Middle frontal gyrus (tissue), 1 donor: Measurements from ENCODE around the gene C1orf141.
"Not testable (repeated sequence)": the region's sequence is repeated elsewhere in the genome, so short reads cannot be mapped to it uniquely, and the experiment has no call there.

Experiments used
- DNase-seq: peaks from one replicate; pipeline ENCODE4 v3.0.0-alpha.2; 2015; ENCODE audit warnings: low spot score; ENCODE audit errors: extremely low spot score

C1orf141 gene

DNA sequence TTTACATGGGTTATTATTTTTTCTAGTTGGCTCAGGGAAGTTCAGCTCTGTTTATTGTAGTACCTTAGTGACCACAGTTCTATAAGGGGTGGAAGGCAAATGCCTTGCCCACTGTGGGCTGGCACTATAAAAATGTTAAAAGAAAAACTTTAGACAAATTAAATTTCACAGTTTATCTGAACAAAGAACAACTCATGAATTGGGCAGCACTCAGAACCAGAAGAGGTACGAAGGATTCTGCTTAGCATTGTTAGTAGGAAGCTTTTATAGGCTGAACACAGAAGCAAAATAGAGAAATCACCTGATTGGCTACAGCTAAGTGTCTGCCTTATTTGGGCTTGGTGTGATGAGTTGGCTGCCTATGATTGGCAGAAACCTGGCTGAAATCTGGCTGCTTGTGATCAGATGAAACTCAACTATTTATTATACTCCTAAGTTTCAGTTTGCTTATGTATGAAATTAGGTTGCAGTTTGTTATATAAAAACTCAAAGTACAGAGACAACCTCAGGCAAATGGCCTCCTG lies 45.0 kb downstream of the C1orf141 start:
- no peak for DNase-seq

DNA sequence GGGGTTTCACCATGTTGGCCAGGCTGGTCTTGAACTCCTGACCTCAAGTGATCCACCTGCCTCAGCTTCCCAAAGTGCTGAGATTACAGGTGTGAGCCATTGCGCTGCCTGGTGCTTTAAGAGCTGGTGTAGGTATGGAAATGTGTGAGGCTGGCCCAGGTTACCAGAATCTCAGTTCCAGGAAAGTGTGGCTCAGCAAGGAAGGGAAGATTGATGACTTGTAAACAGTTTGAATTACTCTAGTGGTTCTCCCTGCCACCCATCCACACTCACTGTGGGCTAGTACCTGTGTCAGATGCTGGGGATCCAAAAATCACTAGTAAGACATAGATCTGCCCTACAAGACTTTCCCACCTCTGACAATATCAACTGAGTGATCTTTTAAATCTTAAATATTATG lies 46.3 kb downstream of the C1orf141 start:
- no peak for DNase-seq

DNA sequence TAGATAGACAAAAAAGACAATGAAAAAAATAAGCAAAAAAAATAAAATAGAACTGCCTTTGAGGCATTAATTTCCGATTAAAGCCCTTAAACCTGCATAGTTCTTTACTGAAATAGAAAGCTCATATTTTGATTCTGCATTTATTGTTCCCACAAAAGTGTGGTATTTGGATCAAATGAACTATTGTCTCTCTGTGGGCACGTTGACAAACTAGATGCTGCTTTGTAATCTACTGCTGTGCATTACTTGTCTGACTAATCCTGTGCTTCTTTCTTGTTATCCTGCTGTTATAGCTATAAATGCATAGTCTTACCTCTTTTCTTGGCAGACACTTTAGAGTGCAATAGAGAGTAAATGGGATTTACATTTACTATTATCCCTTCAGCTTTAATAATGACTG lies 49.4 kb downstream of the C1orf141 start:
- DNase-seq: no peak

DNA sequence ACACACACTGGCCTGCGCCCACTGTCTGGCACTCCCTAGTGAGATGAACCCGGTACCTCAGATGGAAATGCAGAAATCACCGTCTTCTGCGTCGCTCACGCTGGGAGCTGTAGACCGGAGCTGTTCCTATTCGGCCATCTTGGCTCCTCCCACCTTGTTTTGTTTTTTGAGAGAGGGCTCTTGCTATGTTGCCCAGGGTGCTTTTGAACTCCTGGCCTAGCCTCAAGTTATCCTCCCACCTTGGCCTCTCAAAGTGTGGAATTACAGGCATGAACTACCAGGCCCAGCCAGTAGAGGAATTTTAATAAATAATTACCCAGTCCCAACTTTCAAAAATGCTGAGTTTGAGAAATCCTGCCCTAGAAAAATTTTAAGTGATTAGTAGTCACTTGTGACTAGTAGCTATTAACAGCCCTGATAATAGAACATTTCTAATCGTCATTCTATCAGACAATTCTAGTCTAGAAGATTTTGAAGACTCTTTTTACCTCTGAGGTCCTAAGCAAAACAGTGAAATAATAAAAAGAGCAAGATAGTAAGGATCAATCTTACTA lies 49.9 kb downstream of the C1orf141 start:
- DNase-seq: no peak

DNA sequence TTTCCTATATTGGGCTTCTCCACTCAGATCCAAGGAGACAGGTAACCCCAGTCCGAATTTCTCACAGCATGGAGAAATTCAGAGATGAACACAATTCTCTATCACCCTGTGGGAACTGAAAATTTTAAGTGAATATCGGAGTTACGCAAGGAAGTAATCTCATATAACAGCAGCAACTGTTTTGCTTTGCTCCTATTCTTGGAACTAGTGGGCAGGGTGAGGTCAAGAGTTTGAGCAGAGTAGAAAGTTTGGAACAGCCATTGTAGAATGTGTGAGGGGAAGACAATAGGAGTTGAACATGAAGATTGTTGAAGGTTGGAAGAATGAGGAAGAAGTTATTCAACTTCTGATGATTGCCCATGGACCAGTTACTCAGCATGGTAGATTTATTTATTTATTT lies 56.5 kb downstream of the C1orf141 start:
- no peak for DNase-seq

DNA sequence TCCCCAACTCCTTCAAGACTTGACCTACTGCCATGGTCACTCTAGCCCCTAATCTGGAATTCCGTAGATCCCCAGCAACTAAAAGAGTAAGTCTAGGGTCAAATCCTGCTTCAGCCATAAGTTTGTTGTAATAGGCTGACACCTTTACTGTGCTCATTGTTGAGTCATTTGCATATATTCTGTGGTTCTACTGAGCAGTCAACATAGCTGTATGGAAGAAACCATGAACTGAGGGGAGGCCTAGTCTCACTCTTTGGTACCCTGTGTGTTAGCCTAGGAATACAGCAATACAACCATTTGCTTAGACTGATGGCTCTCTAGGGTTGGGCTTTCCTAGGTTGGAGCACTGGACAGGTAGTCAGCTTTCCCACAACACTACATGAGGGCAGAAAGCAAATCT lies 57.2 kb downstream of the C1orf141 start:
- DNase-seq: no peak

DNA sequence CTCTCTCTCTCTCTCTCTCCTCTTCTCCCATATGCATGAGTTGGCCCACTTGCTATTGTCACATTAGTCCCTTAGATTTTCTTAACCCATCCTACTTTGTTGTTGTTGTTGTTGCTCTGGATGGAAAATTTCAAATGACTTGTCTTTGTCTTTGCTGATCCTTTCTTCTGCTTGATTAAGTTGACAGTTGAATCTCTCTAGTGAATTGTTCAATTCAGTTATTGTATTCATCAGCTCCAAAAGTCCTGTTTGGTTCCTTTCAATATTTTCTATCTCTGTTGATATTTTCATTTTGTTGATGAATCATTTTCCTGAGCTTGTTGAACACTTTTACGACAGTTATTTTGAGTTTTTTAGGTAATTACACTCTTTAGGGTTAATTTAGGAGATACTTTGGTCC lies 62.0 kb downstream of the C1orf141 start:
- DNase-seq: no peak

DNA sequence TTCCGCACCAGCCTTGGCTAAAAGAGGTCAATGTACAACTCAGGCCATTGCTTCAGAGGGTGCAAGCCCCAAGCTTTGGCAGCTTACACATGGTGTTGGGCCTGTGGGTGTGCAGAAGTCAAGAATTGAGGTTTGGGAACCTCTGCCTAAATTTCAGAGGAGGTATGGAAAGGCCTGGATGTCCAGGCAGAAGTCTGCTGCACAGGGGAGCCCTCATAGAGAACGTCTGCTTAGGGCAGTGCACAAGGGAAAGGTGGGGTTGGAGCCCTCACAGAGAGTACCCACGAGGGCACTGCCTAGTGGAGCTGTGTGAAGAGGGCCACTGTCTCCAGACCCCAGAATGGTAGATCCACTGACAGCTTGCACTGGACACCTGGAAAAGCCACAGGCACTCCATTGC lies 67.1 kb downstream of the C1orf141 start:
- not testable (repeated sequence) for DNase-seq

DNA sequence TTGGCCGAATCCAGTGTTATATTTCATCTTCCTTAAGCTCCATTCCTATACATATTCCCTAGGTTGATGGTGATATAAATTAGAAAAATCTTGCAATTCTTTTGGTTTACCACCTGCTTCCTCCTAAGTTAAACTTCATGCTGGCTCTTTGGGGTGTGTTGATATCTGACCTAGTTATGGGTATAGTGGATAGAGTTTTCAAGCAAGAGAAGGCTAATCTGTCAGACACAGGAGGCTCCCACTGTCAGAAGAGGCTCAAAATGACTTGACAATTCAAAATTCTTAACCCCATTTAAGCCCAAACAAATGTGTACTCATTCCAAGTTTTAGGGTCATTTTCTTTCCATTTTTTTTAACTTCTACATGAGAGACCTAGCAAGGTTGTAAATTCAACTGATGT lies 72.4 kb downstream of the C1orf141 start:
- DNase-seq: no peak

DNA sequence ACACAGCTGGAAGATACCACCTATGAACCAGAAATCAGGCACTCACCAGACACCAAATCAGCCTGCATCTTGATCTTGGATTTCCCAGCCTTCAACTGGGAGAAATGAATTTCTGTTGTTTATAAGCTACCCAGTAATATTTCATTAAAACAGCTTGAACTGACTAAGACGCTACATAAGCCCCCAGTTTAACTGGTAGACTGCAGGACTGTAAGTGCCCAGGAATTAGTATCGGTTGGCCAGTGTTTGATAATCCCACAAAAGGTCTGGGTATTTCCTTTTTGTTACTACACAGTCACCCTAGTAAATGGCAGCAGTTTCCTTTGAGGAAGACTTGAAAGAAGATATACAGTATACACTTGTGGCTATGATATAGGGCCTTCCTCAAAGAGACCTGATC lies 73.5 kb downstream of the C1orf141 start:
- no peak for DNase-seq

DNA sequence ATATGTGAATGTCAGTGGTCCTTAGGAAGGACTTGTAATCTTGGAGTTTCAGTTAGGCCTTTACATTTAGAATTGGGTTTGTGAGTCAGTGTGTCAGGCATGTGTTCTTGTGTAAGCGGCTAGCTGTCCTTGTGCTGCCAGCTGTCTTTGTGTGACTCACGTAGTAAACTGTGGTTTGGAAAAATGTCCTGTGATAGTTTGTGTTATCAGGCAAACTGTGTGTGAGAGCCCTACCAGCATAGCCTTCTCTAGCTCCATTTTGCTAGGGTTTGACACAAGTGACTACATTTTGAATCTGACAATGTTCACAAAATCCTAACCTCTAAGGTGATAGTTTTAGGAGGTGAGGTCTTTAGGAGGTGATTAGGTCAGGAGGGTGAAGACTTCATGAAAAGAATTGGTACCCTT lies 74.0 kb downstream of the C1orf141 start:
- no peak for DNase-seq

DNA sequence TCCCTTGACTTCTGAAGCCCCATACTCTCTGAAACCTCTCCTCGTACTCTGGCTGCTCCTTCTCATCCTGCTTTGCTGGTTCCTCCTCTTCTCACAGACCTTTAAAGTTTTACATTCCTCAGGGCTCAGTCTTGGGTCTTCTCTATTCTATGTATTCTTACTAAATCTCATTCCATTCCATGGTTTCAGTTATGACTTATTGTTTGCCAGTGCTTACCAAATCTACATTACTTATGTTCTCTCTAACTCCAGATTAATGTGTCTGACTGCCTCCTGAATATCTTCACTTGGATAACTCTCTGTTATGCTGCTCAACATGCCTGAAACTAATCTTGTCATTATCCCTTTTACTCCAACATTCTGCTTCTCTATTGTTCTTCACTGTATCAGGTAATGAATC lies 75.4 kb downstream of the C1orf141 start:
- DNase-seq: no peak

DNA sequence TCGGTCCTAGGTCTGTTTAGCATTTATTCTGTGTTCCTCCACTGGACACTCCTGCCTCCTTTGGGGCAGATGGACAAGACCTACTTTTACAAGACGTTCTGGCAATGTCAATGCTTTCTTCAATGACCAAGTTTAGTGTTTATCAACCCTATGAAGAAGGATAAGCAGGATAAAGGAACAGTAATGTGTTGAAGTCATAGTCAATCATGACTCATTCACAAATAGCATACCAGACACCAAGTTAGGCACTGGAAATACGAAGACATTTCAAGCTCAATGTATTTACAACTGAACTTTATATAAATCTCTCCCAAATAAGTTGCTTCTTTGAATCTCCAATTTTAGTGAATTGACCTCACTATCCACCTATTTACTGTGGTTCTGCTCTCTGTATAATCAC lies 76.0 kb downstream of the C1orf141 start:
- DNase-seq: no peak

DNA sequence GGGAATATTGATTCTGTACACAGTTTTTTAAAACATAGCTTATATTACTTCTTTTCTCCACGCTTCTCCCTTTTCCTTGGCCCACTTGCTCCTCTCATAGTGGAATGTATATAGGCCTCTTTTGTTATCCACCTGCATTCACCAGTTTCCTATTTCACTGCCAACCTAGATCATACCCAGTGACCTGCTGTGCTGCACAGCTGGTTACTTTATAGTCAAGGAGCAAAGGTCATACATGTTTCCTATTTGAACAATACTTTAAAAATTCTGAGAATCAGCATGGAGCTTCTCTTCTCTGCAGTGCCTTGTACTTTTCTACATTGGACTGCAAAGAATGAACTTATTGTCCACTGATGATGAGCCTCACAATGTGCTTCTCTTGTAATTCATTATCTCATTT lies 76.5 kb downstream of the C1orf141 start:
- DNase-seq: no peak

DNA sequence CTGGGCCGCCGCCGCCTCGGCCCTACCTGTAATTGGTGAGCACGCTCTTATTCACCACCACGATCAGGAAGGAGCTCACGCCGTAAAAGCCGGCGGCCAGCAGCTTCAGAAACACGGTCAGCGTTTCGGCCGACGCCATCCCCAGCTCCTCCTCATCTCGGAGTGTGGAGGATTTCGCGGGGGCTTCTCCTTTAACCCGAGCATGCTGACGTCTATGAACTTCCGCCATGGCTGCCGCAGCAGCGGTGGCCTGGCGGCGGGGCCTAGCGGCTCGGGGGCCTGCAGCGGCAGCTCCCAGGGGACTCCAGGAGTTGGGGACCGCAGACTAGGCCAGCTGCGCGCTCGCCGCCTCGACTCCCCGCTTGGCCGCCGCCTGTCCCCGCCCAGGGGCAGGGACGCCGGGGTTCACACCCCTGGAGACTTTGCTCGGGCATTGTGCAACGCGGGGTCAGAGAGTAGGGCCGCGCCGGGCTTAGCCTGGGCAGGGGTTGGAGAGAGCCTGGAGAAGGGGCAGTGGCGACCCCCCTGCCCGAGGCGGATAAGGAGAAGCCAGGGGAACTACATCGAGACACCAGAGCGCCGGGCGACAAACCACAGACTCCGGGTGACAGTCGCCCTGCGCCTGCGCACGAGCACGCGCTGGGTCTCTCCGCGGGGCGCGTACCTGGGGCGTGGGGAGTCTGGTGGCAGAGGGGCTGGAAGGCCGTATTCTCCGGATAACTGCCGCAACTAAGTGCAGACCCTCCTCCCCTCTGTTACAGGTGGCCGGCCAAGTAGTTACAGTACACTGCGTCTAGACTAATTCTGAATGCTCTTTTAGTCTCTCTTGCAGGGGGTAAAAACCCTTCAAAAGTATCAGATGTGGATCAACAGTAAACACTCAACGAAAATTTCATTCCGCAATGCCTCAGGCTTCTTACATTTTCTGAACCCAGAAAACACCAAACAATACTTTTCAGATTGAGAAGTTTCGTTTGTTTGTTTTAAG lies 80.7 kb downstream of the C1orf141 start, which contains the start of gene SLC35D1:
SLC35D1 (minus strand) TSS at position 364 of the 988 bp plus-strand sequence; CDS start at position 229, 135 bp downstream.
- DNase-seq: peak; percentile 73

DNA sequence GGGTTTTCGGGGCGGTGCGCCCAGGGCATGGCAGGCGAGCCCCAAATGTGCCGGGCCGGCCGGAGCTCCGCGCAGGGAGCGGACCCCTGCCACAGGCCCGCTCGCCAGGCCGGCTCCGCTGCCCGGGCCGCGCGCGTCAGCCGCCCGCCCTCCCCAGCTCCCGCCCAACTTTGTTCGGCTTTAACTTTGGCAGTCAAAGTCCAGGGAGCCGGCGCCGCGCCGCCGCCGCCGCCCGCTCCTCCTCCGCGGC lies 81.3 kb downstream of the C1orf141 start:
- DNase-seq: peak; percentile 18

DNA sequence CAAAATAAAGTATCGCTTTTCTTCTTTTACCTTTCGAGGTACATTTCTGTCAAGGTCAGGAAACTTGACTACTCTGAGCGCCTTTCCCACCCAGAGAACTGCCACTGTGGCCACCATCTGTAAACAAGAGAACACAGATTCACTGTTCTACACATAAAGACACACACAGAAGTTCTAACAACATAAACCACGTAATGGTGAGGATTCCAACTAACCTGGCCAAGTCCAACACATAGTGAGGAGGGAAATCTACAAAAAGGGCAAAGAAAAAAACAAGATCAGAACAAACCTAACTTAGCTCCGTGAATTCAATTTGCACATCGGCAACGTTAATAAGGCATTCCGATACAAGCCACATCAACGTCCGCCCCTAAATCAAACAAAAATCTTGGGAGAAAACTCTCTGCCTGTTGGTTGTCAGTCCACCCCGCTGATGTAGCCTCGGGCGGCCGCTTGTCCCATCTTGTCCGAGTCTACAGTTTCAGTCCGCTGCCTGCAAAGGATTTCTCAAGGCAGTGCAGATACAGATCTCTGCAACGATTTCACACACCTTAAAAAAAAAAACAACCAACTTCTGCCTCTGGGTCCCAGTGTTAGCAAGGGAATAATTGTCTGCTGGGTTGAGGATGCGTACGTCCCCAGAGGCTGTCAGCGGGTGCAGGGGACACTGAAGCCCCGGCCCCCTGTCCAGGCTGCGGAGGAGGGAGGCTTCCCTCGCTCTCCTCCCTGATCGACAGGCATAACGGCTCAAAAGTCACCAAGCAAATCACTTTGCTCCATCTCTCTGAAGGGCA lies 81.8 kb downstream of the C1orf141 start:
- no peak for DNase-seq

DNA sequence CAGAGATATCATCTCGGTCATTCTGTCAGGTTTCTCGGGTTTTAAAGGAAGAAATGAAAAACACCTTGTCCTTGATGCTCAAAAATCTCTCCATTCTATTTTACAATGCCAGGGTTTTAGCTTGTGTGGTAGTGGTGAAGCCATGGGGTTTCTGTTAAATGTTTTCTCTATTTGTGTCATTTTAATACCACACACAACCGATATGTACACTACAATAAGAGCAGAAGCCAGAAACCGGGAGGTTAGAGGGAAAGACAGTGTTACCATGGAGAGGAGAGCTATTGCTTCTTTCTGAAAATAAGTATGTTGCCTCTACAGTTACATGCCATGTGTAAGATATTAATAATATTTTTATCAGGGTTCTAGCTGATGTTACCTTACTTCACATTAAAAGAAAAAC lies 83.6 kb downstream of the C1orf141 start:
- no peak for DNase-seq

DNA sequence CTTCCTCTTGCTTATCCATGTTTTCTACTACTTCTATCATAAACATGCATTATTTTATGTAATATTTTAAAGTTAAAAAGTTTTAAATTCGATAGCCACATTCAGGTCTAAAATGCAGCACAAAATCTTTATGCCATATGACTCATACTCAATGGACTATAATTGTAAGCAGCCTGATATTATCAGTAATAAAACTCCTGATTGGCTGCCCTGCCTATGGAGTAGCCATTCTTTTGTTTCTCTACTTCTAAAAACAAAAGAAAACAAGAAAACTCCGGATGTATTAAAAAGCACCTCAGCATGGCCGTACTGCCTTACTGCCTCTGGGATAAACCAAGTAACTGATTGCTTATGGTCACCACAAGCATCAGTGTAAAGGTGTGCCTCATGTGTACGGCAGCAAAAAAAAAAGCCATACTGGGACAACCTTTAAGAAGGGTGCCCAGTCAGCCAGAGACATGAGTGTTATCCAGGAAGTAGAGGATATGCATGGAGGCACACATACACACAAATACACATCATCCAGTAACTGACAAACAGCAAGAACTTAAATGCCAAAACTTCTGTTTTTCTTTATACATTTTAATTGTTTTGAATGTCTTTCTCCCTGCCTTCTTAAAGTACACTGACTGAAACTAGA lies 90.0 kb downstream of the C1orf141 start:
- no peak for DNase-seq

DNA sequence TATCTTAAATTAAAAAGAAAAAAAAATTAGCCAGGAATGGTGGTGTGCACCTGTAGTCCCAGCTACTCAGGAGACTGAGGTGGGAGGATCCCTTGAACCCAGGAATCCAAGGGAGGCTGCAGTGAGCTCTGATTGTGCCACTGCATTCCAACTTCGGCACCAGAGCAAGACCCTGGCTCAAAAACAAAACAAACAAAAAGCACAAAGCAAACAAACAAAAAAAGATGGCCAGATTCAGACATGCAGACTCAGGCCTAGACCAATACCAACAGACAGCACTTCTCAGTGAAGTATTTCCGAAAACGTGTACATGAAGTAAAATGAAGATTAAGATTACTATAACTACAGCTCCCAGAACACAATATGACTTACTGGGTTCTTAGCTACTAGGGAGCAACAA lies 91.4 kb downstream of the C1orf141 start:
- DNase-seq: no peak
